ENCODE results near the gene LILRB2.
A peak's percentile ranks its signal among the peaks of the same experiment; 100 is the strongest.
"Not testable (repeated sequence)": the region's sequence is repeated elsewhere in the genome, so short reads cannot be mapped to it uniquely, and the experiment has no call there.

LILRB2 gene

GRCh38 chr19:54271106-54271505 lies 9.8 kb downstream of the LILRB2 start:
- no peak for DNase-seq

- no peak for DNase-seq
These were observed 12.0 kb downstream of the LILRB2 start for GRCh38 chr19:54268936-54269335.

GRCh38 chr19:54266133-54266532 lies 14.8 kb downstream of the LILRB2 start:
- peak; percentile 64 for DNase-seq

- DNase-seq, result no peak
These were observed 18.4 kb downstream of the LILRB2 start for GRCh38 chr19:54262470-54262869.

GRCh38 chr19:54262066-54262465 lies 18.8 kb downstream of the LILRB2 start:
- DNase-seq, result no peak

GRCh38 chr19:54257116-54257480 lies 23.8 kb downstream of the LILRB2 start, which contains the start of gene LILRB5:
TSS of gene LILRB5 (minus strand) at chr19:54257273. CDS start at chr19:54257193, 80 bp downstream.
- DNase-seq, result no peak

- DNase-seq, result no peak
These were observed 24.4 kb downstream of the LILRB2 start for GRCh38 chr19:54256250-54257115.

GRCh38 chr19:54255105-54255775 lies 25.7 kb downstream of the LILRB2 start:
- DNase-seq, result no peak

- DNase-seq, result no peak
These were observed 26.6 kb downstream of the LILRB2 start for GRCh38 chr19:54254195-54254906.

GRCh38 chr19:54253331-54254194 lies 27.3 kb downstream of the LILRB2 start:
- no peak for DNase-seq

GRCh38 chr19:54252845-54253244 lies 28.1 kb downstream of the LILRB2 start:
- no peak for DNase-seq

- DNase-seq, result no peak
These were observed 28.7 kb downstream of the LILRB2 start for GRCh38 chr19:54252243-54252642.

- DNase-seq, result no peak
These were observed 32.8 kb downstream of the LILRB2 start for GRCh38 chr19:54248016-54248601.

- no peak for DNase-seq
These were observed 33.6 kb downstream of the LILRB2 start for GRCh38 chr19:54247106-54247930.

- DNase-seq, result no peak
These were observed 35.0 kb downstream of the LILRB2 start for GRCh38 chr19:54245936-54246335.

GRCh38 chr19:54243809-54244208 lies 37.1 kb downstream of the LILRB2 start:
- not testable (repeated sequence) for DNase-seq

GRCh38 chr19:54242646-54243045 lies 38.3 kb downstream of the LILRB2 start, which contains the start of gene LILRA6:
TSS of gene LILRA6 (minus strand) at chr19:54242790.
- DNase-seq, result not testable (repeated sequence)

GRCh38 chr19:54242234-54242633 lies 38.7 kb downstream of the LILRB2 start:
- not testable (repeated sequence) for DNase-seq

GRCh38 chr19:54240372-54241336 lies 40.3 kb downstream of the LILRB2 start:
- not testable (repeated sequence) for DNase-seq
